Transverse colon (tissue), 4 donors: Measurements from ENCODE around the gene MPO. TPM values are rescaled to one million over a fixed set of nuclear protein-coding genes. Genes with fewer than 3 reads are reported as not detected.

Experiments
- DNase-seq: peaks from one replicate; pipeline ENCODE4 v3.0.0-alpha.2; 2019
- H3K27ac ChIP-seq, 4 donors: fragments of 200-600 bp; sonication (generic); 2 replicates each; pipeline ENCODE4 v1.5.1; 2016 to 2018; ENCODE audit warnings: inconsistent platforms in 4 of 4
- H3K27me3 ChIP-seq: fragments of 200-600 bp; sonication (generic); 2 replicates; pipeline ENCODE4 v1.5.1; 2017; ENCODE audit warnings: inconsistent platforms
- H3K36me3 ChIP-seq, 4 donors: fragments of 200-600 bp; sonication (generic); 2 replicates each; pipeline ENCODE4 v1.5.1; 2017 to 2019; ENCODE audit warnings: inconsistent platforms in 4 of 4
- H3K4me1 ChIP-seq, 4 donors: fragments of 200-600 bp; sonication (generic); 2 replicates each; pipeline ENCODE4 v1.5.1; 2017 to 2020; ENCODE audit warnings: inconsistent platforms in 4 of 4
- H3K4me3 ChIP-seq, 4 donors: fragments of 200-600 bp; sonication (generic); 1 replicate in 1 of 4; 2 replicates in 3 of 4; pipeline versions ENCODE4 v1.5.1 to v1.6.1; 2017 to 2019; ENCODE audit warnings: inconsistent platforms in 4 of 4
- H3K9me3 ChIP-seq, 2 donors: fragments of 200-600 bp; sonication (generic); 2 replicates each; pipeline ENCODE4 v1.5.1; 2017 to 2019; ENCODE audit warnings: inconsistent platforms in 2 of 2
- EP300 ChIP-seq: sonication (generic); formaldehyde crosslinking; IDR thresholded peaks from one replicate; pipeline ENCODE4 v1.6.1; 2017; ENCODE audit warnings: antibody characterized with exemption, low read depth
- POLR2A ChIP-seq: fragments of 450-650 bp; IDR thresholded peaks from one replicate; pipeline ENCODE4 v1.6.1; 2016; ENCODE audit warnings: antibody characterized with exemption, mild to moderate bottlenecking, moderate library complexity
- POLR2AphosphoS5 ChIP-seq, 3 donors: sonication (generic); formaldehyde crosslinking; IDR thresholded peaks; one replicate each; pipeline ENCODE4 v1.6.1; 2016; ENCODE audit warnings: antibody characterized with exemption in 3 of 3
- WGBS, 2 donors: methylation state at CpG; one replicate each; pipeline ENCODE4 v1.1.5; 2018; ENCODE audit warnings: low coverage in 1 of 2; 5-methylcytosine and 5-hydroxymethylcytosine counted together
- in situ Hi-C, 4 donors: fragments of 200-750 bp; cut with MboI; loops; one replicate each; pipeline versions ENCODE4 v1.15.0 to v1.15.1; 2017; ENCODE audit warnings: low sequenced_read_pairs in 3 of 4, low pct_ligation_motif_present in 1 of 4, low pct_unique_long_range_greater_than_20kb in 1 of 4
- intact Hi-C: fragments of 100-400 bp; cut with DNase I; formaldehyde crosslinking; loops from one replicate; pipeline ENCODE4 v1.15.1; 2023; ENCODE audit warnings: low total_unique reads
- total RNA-seq, 4 donors: library from RNA; depleted of rRNA; stranded (reverse); fragments of >200 nt; gene quantifications; one replicate each; pipeline ENCODE4 v1.1.0, GENCODE V29; 2016
- TF ChIP-seq, protein P1 (sequence below), 5 experiments: fragments of 200-600 bp in 3 of 5; fragments of 450-650 bp in 2 of 5; sonication (generic) in 3 of 5; IDR thresholded peaks; 1 replicate in 2 of 5; 2 replicates in 3 of 5; pipeline ENCODE4 v1.5.1; 2016 to 2017; ENCODE audit warnings: antibody characterized with exemption in 5 of 5, inconsistent platforms in 3 of 5, mild to moderate bottlenecking in 2 of 5, moderate library complexity in 1 of 5

Gene MPO
- total RNA-seq, 4 donors from 2014 or later, result not detected

DNA sequence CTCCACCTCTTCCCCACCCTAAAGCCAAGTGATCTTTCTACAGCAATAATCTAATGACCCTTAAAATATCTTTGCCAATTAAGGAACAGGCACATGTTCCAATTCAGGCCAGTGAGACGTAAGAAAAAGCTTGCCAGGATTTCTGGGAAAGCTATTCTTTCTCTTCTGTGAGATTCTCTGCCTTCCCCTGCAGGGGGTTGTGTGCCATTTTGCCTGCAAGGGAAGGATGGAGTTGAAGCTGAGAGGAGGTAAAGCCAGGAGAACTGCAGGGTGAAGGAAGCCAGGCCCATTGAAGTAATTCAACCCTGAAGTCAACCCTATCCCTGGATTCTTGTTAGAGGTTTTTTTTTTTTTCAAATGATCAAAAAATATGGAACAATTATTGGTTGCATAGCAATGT, 51.4 kb downstream of the MPO start:
- no peak for DNase-seq
- peaks cover 15% of the 10 kb centered on the region for H3K27me3 ChIP-seq
- TF ChIP-seq POLR2AphosphoS5 (IDR thresholded peaks at IDR 0.05), result no peak
- TF ChIP-seq POLR2A, result no peak
- TF ChIP-seq, protein P1, sequence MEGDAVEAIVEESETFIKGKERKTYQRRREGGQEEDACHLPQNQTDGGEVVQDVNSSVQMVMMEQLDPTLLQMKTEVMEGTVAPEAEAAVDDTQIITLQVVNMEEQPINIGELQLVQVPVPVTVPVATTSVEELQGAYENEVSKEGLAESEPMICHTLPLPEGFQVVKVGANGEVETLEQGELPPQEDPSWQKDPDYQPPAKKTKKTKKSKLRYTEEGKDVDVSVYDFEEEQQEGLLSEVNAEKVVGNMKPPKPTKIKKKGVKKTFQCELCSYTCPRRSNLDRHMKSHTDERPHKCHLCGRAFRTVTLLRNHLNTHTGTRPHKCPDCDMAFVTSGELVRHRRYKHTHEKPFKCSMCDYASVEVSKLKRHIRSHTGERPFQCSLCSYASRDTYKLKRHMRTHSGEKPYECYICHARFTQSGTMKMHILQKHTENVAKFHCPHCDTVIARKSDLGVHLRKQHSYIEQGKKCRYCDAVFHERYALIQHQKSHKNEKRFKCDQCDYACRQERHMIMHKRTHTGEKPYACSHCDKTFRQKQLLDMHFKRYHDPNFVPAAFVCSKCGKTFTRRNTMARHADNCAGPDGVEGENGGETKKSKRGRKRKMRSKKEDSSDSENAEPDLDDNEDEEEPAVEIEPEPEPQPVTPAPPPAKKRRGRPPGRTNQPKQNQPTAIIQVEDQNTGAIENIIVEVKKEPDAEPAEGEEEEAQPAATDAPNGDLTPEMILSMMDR (IDR thresholded peaks at IDR 0.05), result no peak
- no peak for TF ChIP-seq EP300
- H3K4me1 ChIP-seq, result no peaks in the 10 kb centered on the region
- in situ Hi-C loops, result loop anchor here in 1 of 4 donors (25.0 kb wide), 1 partner anchor 92 kb away; the partner anchor contains the start of gene OR4D1
- H3K36me3 ChIP-seq, result no peaks in the 10 kb centered on the region
- no peak overlapping the region for H3K27ac ChIP-seq
- 67 to 88% methylated on average over 1 of the region's 1 CpG for WGBS, 2 donors
- no peak overlapping the region for H3K4me3 ChIP-seq
- intact Hi-C loops, result no loop called here
- H3K9me3 ChIP-seq, result no peaks in the 10 kb centered on the region

DNA sequence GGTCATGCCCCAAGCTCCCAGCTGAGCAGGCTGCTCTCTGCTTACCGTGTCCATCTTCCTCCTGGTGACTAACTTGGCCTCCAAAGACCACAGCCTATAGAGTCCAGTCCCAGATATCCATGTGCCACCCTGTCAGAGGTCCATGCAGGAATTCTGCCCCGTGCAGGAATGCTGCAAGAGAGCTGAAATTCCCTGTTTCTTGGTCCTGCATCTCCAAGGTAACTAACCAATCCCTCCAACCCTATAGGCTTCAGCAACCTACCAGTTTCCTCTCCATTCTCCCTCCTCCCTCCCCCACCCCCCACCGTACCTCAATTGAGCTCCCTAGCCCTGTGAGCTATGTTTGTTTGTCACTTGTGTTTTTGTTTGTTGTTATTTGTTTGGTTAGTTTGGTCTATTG, 52.1 kb downstream of the MPO start:
- intact Hi-C loops, result no loop called here
- H3K9me3 ChIP-seq, result no peaks in the 10 kb centered on the region
- no peak overlapping the region for H3K27ac ChIP-seq
- H3K36me3 ChIP-seq, result no peaks in the 10 kb centered on the region
- in situ Hi-C loops, result loop anchor here in 1 of 4 donors (25.0 kb wide), 1 partner anchor 91 kb away; the partner anchor contains the start of gene OR4D1
- WGBS, 2 donors, result 37 to 60% methylated on average over 1 to 3 of the region's 3 CpGs
- TF ChIP-seq, protein P1 (IDR thresholded peaks at IDR 0.05), result no peak
- no peak for TF ChIP-seq POLR2AphosphoS5 (IDR thresholded peaks at IDR 0.05)
- TF ChIP-seq POLR2A, result no peak
- TF ChIP-seq EP300, result no peak
- H3K4me3 ChIP-seq, result no peak overlapping the region
- peaks cover 15% of the 10 kb centered on the region for H3K27me3 ChIP-seq
- no peak for DNase-seq
- H3K4me1 ChIP-seq, result no peaks in the 10 kb centered on the region

DNA sequence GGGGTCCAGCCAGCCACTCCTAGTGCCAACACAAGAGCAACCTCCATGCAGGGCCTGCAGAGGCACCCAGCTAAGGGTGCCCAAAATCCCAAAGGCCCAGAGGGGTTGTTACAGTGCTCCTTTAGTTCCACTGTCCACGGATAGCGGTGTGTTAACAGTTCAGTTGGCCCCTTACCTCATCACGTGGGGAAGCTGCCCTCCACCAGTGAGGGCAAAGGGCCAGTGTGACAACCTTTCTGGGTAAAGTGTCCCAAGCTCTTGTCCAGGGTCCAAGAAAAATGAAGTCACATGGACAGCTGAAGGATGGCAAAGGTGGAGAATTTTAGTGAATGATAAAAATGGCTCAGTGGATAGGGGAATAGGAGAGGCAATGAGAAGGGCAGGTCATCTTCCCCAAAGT, 53.0 kb downstream of the MPO start:
- intact Hi-C loops (no loop called here), in situ Hi-C loops (loop anchor here in 1 of 4 donors (25.0 kb wide), 1 partner anchor 90 kb away; the partner anchor contains the start of gene OR4D1)
- no peaks in the 10 kb centered on the region for H3K9me3 ChIP-seq
- 89% methylated on average over 3 of the region's 3 CpGs; no CpG with 5 or more reads in 1 of the 2 donors for WGBS, 2 donors
- peaks cover 15% of the 10 kb centered on the region for H3K27me3 ChIP-seq
- H3K4me3 ChIP-seq, result no peak overlapping the region
- no peak for DNase-seq
- H3K4me1 ChIP-seq, result no peaks in the 10 kb centered on the region
- no peaks in the 10 kb centered on the region for H3K36me3 ChIP-seq
- no peak for TF ChIP-seq POLR2AphosphoS5 (IDR thresholded peaks at IDR 0.05)
- TF ChIP-seq, protein P1 (IDR thresholded peaks at IDR 0.05), result no peak
- TF ChIP-seq POLR2A, result no peak
- no peak for TF ChIP-seq EP300
- H3K27ac ChIP-seq, result no peak overlapping the region

DNA sequence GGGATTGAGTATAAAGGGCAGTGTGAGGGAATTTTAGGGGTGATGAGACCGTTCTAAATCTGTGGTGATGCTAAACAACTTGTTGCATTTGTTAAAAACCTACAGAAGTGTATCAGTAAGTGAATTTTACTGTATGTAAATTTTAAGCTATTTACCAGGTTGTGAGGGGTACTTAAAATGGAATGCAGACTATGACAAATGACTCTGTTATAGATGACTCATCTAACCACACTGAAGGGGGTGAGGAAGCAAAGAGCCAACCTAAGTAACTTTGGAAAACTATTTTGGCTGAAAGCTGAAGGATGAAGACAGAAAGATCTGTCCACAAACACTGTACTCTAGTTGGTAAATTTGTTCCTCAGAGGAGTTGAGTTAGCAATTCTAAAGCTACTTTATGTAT, 56.4 kb downstream of the MPO start:
- H3K4me1 ChIP-seq, result peaks cover 0 to 7% (median 6%) of the 10 kb centered on the region in 4 donors
- TF ChIP-seq EP300, result no peak
- no peak for TF ChIP-seq POLR2A
- TF ChIP-seq, protein P1 (IDR thresholded peaks at IDR 0.05), result no peak
- no peak for TF ChIP-seq POLR2AphosphoS5 (IDR thresholded peaks at IDR 0.05)
- in situ Hi-C loops (no loop called here), intact Hi-C loops (no loop called here)
- H3K4me3 ChIP-seq, result no peak overlapping the region
- no peaks in the 10 kb centered on the region for H3K9me3 ChIP-seq
- peaks cover 6% of the 10 kb centered on the region for H3K27me3 ChIP-seq
- WGBS, 2 donors, result 14 to 37% methylated on average over 1 of the region's 1 CpG
- no peak overlapping the region for H3K27ac ChIP-seq
- no peak for DNase-seq
- H3K36me3 ChIP-seq, result no peaks in the 10 kb centered on the region

Other genes with a start within 250 kb of the MPO start
- 10 to 100 TPM; 12.3 to 26.2 (median 22.7) TPM for gene DYNLL2, start 197.5 kb downstream of the MPO start, total RNA-seq
- not detected for gene OR4D1, start 132.6 kb downstream of the MPO start, total RNA-seq
- not detected for gene OR4D2, start 114.0 kb downstream of the MPO start, total RNA-seq
- not detected for gene EPX, start 88.2 kb downstream of the MPO start, total RNA-seq
- gene MKS1, start 61.7 kb downstream of the MPO start, total RNA-seq, result 10 to 100 TPM in 3 of 4 donors, 1 to 10 TPM in 1; 8.5 to 51.9 (median 18.3) TPM
- gene LPO, start 42.4 kb downstream of the MPO start, total RNA-seq, result not detected
- 10 to 100 TPM in 2 of 4 donors, 1 to 10 TPM in 2; 4.4 to 21.7 (median 9.4) TPM for gene TSPOAP1, start 47.9 kb upstream of the MPO start, total RNA-seq
- 10 to 100 TPM; 12.0 to 66.3 (median 40.0) TPM for gene SUPT4H1, start 71.3 kb upstream of the MPO start, total RNA-seq
- gene RNF43, start 136.6 kb upstream of the MPO start, total RNA-seq, result 10 to 100 TPM; 31.9 to 84.2 (median 38.2) TPM
- under 1 TPM in 1 of 4 donors, not detected in 3; 0.16 TPM for gene HSF5, start 207.5 kb upstream of the MPO start, total RNA-seq
- gene MTMR4, start 233.7 kb upstream of the MPO start, total RNA-seq, result 10 to 100 TPM; 43.2 to 79.6 (median 53.1) TPM